Cardiac muscle cell (in vitro differentiated cells and primary cell): Measurements from ENCODE around the gene TMSB4Y. TPM values are rescaled to one million over a fixed set of nuclear protein-coding genes. Genes with fewer than 3 reads are reported as not detected.

Source experiments
- DNase-seq, 2 donors: peaks; one replicate each; pipeline versions ENCODE4 v3.0.0 to v3.0.0-alpha.2; 2010 to 2017; ENCODE audit warnings: low read depth in 1 of 2, low spot score in 1 of 2
- H3K27ac ChIP-seq: fragments of 200-600 bp; sonication (generic); 2 replicates; pipeline ENCODE4 v1.5.1; 2016
- H3K27me3 ChIP-seq: fragments of 200-600 bp; sonication (generic); 2 replicates; pipeline ENCODE4 v1.6.0; 2016; ENCODE audit warnings: control low read depth
- H3K36me3 ChIP-seq: fragments of 200-600 bp; sonication (generic); 2 replicates; pipeline ENCODE4 v1.5.1; 2016; ENCODE audit warnings: control low read depth
- H3K4me1 ChIP-seq: fragments of 200-600 bp; sonication (generic); 2 replicates; pipeline ENCODE4 v1.8.1; 2017; ENCODE audit warnings: low read depth, mild to moderate bottlenecking, mixed run types
- H3K4me3 ChIP-seq: fragments of 200-600 bp; sonication (generic); 2 replicates; pipeline ENCODE4 v1.5.1; 2016; ENCODE audit warnings: mild to moderate bottlenecking
- H3K9me3 ChIP-seq: fragments of 200-600 bp; sonication (generic); 2 replicates; pipeline ENCODE4 v1.5.1; 2017; ENCODE audit warnings: low read depth, mild to moderate bottlenecking, control low read depth
- CTCF ChIP-seq: IDR thresholded peaks from 2 replicates; pipeline ENCODE4 v1.5.1; 2012; ENCODE audit warnings: low read depth, mild to moderate bottlenecking, low read length
- polyA plus RNA-seq: library from polyadenylated mRNA; unstranded; fragments of >200 nt; fragmentation: Nextera tagmentation; extraction: Ambion mirVana; gene quantifications from 2 replicates; pipeline ENCODE4 v1.2.1, GENCODE V29; 2016
- total RNA-seq: library from RNA; depleted of rRNA; stranded (reverse); fragments of >200 nt; gene quantifications from 2 replicates; pipeline ENCODE4 v1.2.3, GENCODE V29; 2016

TMSB4Y gene
- not detected in 2 replicates for total RNA-seq
- polyA plus RNA-seq, result not detected in 2 replicates

- H3K27me3 ChIP-seq, result no peaks in the 10 kb centered on the region
- H3K36me3 ChIP-seq, result no peaks in the 10 kb centered on the region
- no peak for TF ChIP-seq CTCF
- no peak within 1 kb of the TSS for H3K4me3 ChIP-seq
- DNase-seq, result peak in 1 of 2 donors; percentile 81
- H3K27ac ChIP-seq, result no peak within 1 kb of the TSS
- no peaks in the 10 kb centered on the region for H3K9me3 ChIP-seq
- H3K4me1 ChIP-seq, result no peaks in the 10 kb centered on the region
Observed at GRCh38 chrY:13703568-13703968, at the start of gene TMSB4Y. TSS of gene TMSB4Y (plus strand) at chrY:13703899.

- H3K4me1 ChIP-seq, result no peaks in the 10 kb centered on the region
- H3K27me3 ChIP-seq, result no peaks in the 10 kb centered on the region
- no peaks in the 10 kb centered on the region for H3K36me3 ChIP-seq
- H3K27ac ChIP-seq, result no peak overlapping the region
- no peak for TF ChIP-seq CTCF
- DNase-seq, result no peak
- no peaks in the 10 kb centered on the region for H3K9me3 ChIP-seq
- no peak overlapping the region for H3K4me3 ChIP-seq
Observed at GRCh38 chrY:13664162-13664561, 39.5 kb upstream of the TMSB4Y start.

GRCh38 chrY:13671122-13671521 is 32.6 kb upstream of the TMSB4Y start:
- Histone ChIP-seq H3K27me3 (no peaks in the 10 kb centered on the region), H3K4me3 (no peak overlapping the region), H3K9me3 (no peaks in the 10 kb centered on the region), H3K27ac (no peak overlapping the region), H3K4me1 (no peaks in the 10 kb centered on the region), H3K36me3 (no peaks in the 10 kb centered on the region)
- no peak for DNase-seq
- TF ChIP-seq CTCF, result no peak

GRCh38 chrY:13702276-13702675 is 1.4 kb upstream of the TMSB4Y start:
- Histone ChIP-seq H3K4me3 (no peak overlapping the region), H3K4me1 (no peaks in the 10 kb centered on the region), H3K27me3 (no peaks in the 10 kb centered on the region), H3K36me3 (no peaks in the 10 kb centered on the region), H3K9me3 (no peaks in the 10 kb centered on the region), H3K27ac (no peak overlapping the region)
- TF ChIP-seq CTCF, result no peak
- DNase-seq, result no peak

- Histone ChIP-seq H3K4me1 (no peaks in the 10 kb centered on the region), H3K27me3 (no peaks in the 10 kb centered on the region), H3K9me3 (no peaks in the 10 kb centered on the region), H3K36me3 (no peaks in the 10 kb centered on the region), H3K4me3 (no peak overlapping the region), H3K27ac (no peak overlapping the region)
- DNase-seq, result peak in 1 of 2 donors; percentile 28
- TF ChIP-seq CTCF, result no peak
Observed at GRCh38 chrY:13704121-13704930, 627 bp downstream of the TMSB4Y start.
